Natural killer cell treated with Interleukin-12 subunit alpha and Interleukin-12 subunit beta and Interleukin-15 and Interleukin-18, amount 100 ng/mL, for 72 hours (primary cell): ENCODE measurements around the gene COA5. TPM values are rescaled to one million over a fixed set of nuclear protein-coding genes. Genes with fewer than 3 reads are reported as not detected.
A peak's percentile ranks its signal among the peaks of the same experiment; 100 is the strongest.

ENCODE experiments used
- ATAC-seq, 2 donors: fragments of 150-1000 bp; cut with Tn5 transposase in 1 of 2; sonication (Bioruptor Pico), chemical (Tn5 transposase) in 1 of 2; 2 replicates each; pipeline ENCODE4 v1.10.0; 2021
- DNase-seq: peaks from one replicate; pipeline ENCODE4 v3.0.0; 2022; ENCODE audit warnings: low spot score
- H3K27ac Mint-ChIP-seq, 2 donors: 1 replicate in 1 of 2; 2 replicates in 1 of 2; pipeline ENCODE4 v1.8.0; 2022; ENCODE audit warnings: mixed read lengths in 2 of 2, mild to moderate bottlenecking in 1 of 2, moderate library complexity in 1 of 2
- H3K27me3 Mint-ChIP-seq, 2 donors: 1 replicate in 1 of 2; 2 replicates in 1 of 2; pipeline ENCODE4 v1.8.0; 2022; ENCODE audit warnings: mixed read lengths in 2 of 2
- H3K36me3 Mint-ChIP-seq: one replicate; pipeline ENCODE4 v1.8.0; 2022; ENCODE audit warnings: mixed read lengths
- H3K4me1 Mint-ChIP-seq, 2 donors: 1 replicate in 1 of 2; 2 replicates in 1 of 2; pipeline ENCODE4 v1.8.0; 2022; ENCODE audit warnings: low read depth in 2 of 2, mixed read lengths in 2 of 2, mild to moderate bottlenecking in 1 of 2
- H3K4me3 Mint-ChIP-seq: one replicate; pipeline ENCODE4 v1.8.0; 2022; ENCODE audit warnings: mixed read lengths
- H3K9me3 Mint-ChIP-seq: 2 replicates; pipeline ENCODE4 v1.8.0; 2022; ENCODE audit warnings: mixed read lengths
- total RNA-seq, 2 donors: library from RNA; stranded (reverse); gene quantifications; one replicate each; pipeline ENCODE4 v1.2.3, GENCODE V29; 2022

The COA5 gene
- total RNA-seq, 2 donors from 2014 or later = 16.6 to 21.4 TPM

GRCh38 chr2:98573426-98573825 lies 34.9 kb downstream of the COA5 start:
- no peaks in the 10 kb centered on the region for H3K9me3 Mint-ChIP-seq
- H3K4me1 Mint-ChIP-seq = peaks cover 5 to 10% of the 10 kb centered on the region in 2 donors
- DNase-seq (no peak), ATAC-seq (no peak)
- H3K4me3 Mint-ChIP-seq = no peak overlapping the region
- peak overlapping the region in 1 of 2 donors; percentile 62 for H3K27ac Mint-ChIP-seq
- H3K27me3 Mint-ChIP-seq = no peaks in the 10 kb centered on the region
- no peaks in the 10 kb centered on the region for H3K36me3 Mint-ChIP-seq

DNA sequence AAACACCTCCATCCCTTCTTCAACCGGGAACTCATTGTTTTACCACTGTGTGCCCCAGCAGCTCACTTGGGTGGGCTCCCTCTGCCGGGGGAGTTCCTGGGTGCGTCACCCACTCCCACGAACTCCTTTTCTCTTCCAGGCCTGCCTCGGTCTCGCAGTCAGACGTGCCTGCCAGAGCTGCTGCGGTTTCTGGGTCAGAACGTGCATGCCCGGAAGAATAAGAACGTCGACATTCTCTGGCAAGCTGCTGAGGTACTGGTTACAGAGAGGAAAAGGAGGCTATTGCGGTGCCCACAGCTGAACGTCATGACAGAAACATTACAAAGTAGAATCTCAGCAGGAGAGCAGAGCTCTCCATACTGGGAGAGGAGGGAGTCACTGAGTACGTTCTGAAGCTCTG lies 35.6 kb downstream of the COA5 start:
- H3K9me3 Mint-ChIP-seq = no peaks in the 10 kb centered on the region
- H3K27me3 Mint-ChIP-seq = no peaks in the 10 kb centered on the region
- H3K4me3 Mint-ChIP-seq = no peak overlapping the region
- DNase-seq = no peak
- ATAC-seq = no peak
- H3K36me3 Mint-ChIP-seq = no peaks in the 10 kb centered on the region
- no peak overlapping the region for H3K27ac Mint-ChIP-seq
- peaks cover 5 to 10% of the 10 kb centered on the region in 2 donors for H3K4me1 Mint-ChIP-seq

- Mint-ChIP-seq H3K27ac (no peak overlapping the region), H3K4me3 (no peak overlapping the region), H3K27me3 (no peaks in the 10 kb centered on the region), H3K4me1 (peaks cover 5 to 12% of the 10 kb centered on the region in 2 donors), H3K36me3 (no peaks in the 10 kb centered on the region), H3K9me3 (no peaks in the 10 kb centered on the region)
- no peak for DNase-seq
- ATAC-seq = no peak
Measured at GRCh38 chr2:98572211-98572610, 36.1 kb downstream of the COA5 start.

DNA sequence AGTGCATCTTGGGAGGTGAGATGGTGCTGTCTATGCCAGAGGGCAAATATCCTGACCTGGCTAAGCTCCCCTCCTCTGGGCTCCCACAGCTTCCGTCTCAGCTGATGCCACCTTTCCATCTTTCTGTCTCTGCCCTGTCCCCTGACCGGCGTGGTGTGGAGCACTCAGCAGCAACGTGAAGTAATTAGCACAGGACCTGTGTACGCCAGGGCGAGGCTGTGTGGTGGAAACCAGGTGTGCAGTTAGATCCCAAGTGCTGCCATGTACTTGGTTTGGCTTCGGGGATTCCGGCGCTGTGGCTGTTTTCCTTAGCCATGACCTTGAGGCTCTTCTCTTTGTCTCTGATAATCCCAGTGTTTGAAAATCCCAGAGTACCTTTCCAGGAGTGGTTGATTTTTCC lies 36.5 kb downstream of the COA5 start:
- Mint-ChIP-seq H3K4me1 (peaks cover 9 to 15% of the 10 kb centered on the region in 2 donors), H3K4me3 (no peak overlapping the region), H3K9me3 (no peaks in the 10 kb centered on the region), H3K27me3 (no peaks in the 10 kb centered on the region), H3K36me3 (peaks cover under 1% of the 10 kb centered on the region), H3K27ac (no peak overlapping the region)
- DNase-seq (no peak), ATAC-seq (no peak)

GRCh38 chr2:98571121-98571701 lies 37.1 kb downstream of the COA5 start:
- Mint-ChIP-seq H3K4me3 (no peak overlapping the region), H3K36me3 (peaks cover 7% of the 10 kb centered on the region), H3K27me3 (no peaks in the 10 kb centered on the region), H3K27ac (no peak overlapping the region), H3K9me3 (no peaks in the 10 kb centered on the region), H3K4me1 (peaks cover 14 to 16% of the 10 kb centered on the region in 2 donors)
- peak in 1 of 2 donors; percentile 3 for ATAC-seq
- DNase-seq = peak; percentile 57

- H3K27me3 Mint-ChIP-seq = no peaks in the 10 kb centered on the region
- no peak overlapping the region for H3K4me3 Mint-ChIP-seq
- H3K9me3 Mint-ChIP-seq = no peaks in the 10 kb centered on the region
- H3K4me1 Mint-ChIP-seq = peaks cover 16% of the 10 kb centered on the region in 2 donors
- H3K36me3 Mint-ChIP-seq = peaks cover 10% of the 10 kb centered on the region
- DNase-seq = no peak
- no peak for ATAC-seq
- peak overlapping the region in 1 of 2 donors; percentile 70 for H3K27ac Mint-ChIP-seq
Measured at GRCh38 chr2:98570356-98570755, 38.0 kb downstream of the COA5 start.

DNA sequence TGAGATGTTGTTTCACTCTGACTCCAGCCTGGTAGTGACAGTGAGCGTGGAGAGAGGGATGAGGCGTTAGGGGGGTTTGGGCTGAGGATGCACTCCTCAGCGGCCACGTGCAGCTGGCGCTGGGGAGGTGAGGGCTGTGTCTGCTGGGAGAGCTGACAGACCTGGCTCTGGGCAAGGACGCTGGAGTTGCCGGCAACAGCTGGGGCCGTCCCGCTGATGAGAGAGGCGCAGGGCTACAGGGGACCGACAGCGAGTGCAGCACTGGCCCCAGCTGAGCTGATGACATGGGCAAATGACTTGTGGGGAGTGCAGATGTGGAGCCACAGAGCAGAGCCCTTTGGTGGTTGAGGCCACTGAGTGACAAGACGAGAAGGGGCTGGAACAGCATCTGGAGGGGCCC lies 38.4 kb downstream of the COA5 start:
- no peak overlapping the region for H3K4me3 Mint-ChIP-seq
- peak; percentile 49 for DNase-seq
- peak overlapping the region; percentile 70 to 84 for H3K27ac Mint-ChIP-seq
- peaks cover 16% of the 10 kb centered on the region in 2 donors for H3K4me1 Mint-ChIP-seq
- no peak for ATAC-seq
- H3K27me3 Mint-ChIP-seq = no peaks in the 10 kb centered on the region
- no peaks in the 10 kb centered on the region for H3K9me3 Mint-ChIP-seq
- peaks cover 10% of the 10 kb centered on the region for H3K36me3 Mint-ChIP-seq

DNA sequence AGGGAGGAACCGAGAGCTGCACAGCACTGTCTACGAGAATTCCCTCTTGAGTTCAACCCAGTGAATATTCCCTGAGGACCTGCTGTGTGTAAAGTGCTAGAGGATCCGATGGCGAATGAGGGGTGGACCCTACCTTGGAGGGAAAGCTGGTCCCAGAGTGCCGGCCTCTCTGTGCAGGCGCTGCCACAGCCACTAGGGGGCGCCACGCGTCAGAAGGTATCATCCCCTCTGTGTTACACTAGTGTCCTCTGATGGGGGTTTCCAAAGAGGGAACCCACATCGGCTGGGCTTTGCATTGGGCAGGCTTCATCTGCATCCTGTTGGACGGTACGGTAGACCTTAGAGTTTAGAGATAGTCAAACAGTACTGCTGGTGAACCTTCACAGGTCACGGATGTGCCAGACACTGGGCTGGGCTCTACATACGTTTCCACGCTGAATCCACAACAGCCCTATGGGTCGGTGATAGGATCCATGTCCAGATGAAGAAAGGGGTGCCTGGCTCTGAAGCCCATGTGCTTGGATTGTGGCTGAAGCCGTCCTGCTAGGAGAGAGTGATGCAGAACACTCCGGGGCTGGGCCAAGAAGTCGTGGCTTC lies 39.0 kb downstream of the COA5 start:
- H3K36me3 Mint-ChIP-seq = peaks cover 10% of the 10 kb centered on the region

DNA sequence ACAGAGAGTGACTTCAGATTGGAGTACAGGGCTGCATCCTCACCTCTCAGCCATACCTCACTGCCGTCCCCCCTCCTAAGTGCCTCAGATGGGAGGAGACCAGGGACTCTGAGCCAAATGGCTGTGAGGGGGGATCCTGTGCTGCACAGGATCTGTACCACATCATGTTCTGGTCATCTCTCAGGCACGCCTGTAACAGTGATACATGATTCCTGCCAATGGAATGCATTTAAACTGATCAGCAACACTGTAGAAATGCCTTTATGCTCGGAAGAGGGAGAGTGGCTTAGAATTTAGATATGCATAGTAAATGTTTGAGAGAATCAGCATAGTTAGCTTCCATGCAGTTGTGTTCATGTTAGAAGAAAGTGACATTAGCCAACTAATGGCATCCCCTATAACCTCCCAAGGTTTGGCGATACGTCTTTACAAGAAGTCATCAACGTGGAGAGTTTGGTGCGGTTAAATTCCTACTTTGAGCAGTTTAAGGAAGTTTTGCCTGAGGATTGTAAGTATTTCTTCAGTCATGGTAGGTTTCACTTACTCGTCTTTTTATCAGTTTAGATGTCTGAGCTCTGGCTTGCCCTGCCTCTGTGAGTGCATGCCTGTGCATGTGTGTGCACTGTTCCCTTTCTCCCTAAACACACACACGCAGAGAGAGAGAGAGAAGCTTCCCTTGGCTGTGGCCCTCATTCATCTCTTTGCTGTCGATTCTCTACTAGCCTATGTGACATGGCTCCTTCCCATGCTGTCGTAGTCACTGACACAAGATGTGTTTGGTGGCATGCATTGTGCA lies 40.0 kb downstream of the COA5 start:
- Mint-ChIP-seq H3K27me3 (no peaks in the 10 kb centered on the region), H3K9me3 (no peaks in the 10 kb centered on the region), H3K36me3 (peaks cover 10% of the 10 kb centered on the region), H3K27ac (no peak overlapping the region), H3K4me1 (peaks cover 16% of the 10 kb centered on the region in 2 donors), H3K4me3 (no peak overlapping the region)
- DNase-seq = no peak
- no peak for ATAC-seq

More for the DNA sequence above, 39.0 kb downstream of the COA5 start:
- DNase-seq = peak; percentile 72
- H3K9me3 Mint-ChIP-seq = no peaks in the 10 kb centered on the region
- peak; percentile 63 to 77 for ATAC-seq
- no peaks in the 10 kb centered on the region for H3K27me3 Mint-ChIP-seq
- no peak overlapping the region for H3K4me3 Mint-ChIP-seq
- H3K4me1 Mint-ChIP-seq = peaks cover 16% of the 10 kb centered on the region in 2 donors
- peak overlapping the region; percentile 70 to 84 for H3K27ac Mint-ChIP-seq

DNA sequence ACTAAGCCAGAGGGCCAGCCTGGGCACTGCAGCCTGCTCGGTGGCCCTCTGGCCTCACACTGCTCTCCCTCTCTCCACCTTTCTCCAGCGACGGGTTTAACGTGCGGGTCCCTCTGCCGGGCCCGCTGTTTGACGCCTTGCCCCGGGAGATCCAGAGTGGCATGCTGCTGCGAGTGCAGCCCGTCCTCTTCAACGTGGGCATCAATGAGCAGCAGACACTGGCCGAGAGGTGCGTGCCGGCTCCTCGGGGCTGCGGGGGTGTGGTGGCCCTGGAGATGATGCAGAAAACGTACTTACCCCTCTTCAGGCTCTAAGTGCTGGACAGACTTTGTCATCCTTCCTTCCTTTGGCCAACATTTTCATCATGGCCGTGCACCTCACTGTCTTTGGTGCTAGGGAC lies 42.4 kb downstream of the COA5 start:
- peak overlapping the region; percentile 3 to 38 for H3K27ac Mint-ChIP-seq
- H3K4me3 Mint-ChIP-seq = no peak overlapping the region
- peaks cover 10% of the 10 kb centered on the region for H3K36me3 Mint-ChIP-seq
- H3K4me1 Mint-ChIP-seq = peaks cover 16 to 20% of the 10 kb centered on the region in 2 donors
- no peaks in the 10 kb centered on the region for H3K9me3 Mint-ChIP-seq
- DNase-seq (no peak), ATAC-seq (no peak)
- no peaks in the 10 kb centered on the region for H3K27me3 Mint-ChIP-seq

- peaks cover 16 to 21% of the 10 kb centered on the region in 2 donors for H3K4me1 Mint-ChIP-seq
- no peaks in the 10 kb centered on the region for H3K9me3 Mint-ChIP-seq
- DNase-seq (no peak), ATAC-seq (no peak)
- H3K36me3 Mint-ChIP-seq = peaks cover 10% of the 10 kb centered on the region
- H3K27ac Mint-ChIP-seq = no peak overlapping the region
- no peak overlapping the region for H3K4me3 Mint-ChIP-seq
- H3K27me3 Mint-ChIP-seq = no peaks in the 10 kb centered on the region
Measured at GRCh38 chr2:98565286-98565860, 42.9 kb downstream of the COA5 start.

DNA sequence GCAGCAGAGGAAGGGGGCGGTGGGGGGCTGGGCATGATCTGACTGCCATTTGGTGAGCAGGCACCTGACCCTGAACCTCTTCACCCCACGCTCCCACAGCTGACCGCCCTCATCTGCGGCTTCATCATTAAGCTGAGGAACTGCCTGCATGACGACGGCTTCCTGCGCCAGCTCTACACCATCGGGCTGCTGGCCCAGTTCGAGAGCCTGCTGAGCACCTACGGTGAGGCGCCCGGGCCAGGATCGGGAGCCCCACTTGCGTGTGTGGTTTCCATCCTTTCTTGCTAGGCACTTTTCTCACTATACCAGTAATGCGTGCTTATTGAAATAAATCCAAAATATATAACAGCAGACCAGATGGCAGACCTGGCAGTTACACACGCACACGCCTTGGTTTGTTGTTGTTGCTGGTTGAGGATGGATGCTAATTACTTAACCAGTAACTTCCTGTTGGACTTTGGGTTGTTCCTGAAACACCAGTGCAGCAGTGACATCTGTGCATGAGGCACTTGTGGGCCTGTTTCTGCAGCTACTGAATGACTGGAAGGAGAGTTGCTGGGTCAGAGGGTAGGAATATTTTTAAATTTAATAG lies 43.7 kb downstream of the COA5 start:
- Mint-ChIP-seq H3K4me1 (peaks cover 20 to 21% of the 10 kb centered on the region in 2 donors), H3K27ac (no peak overlapping the region), H3K27me3 (no peaks in the 10 kb centered on the region), H3K36me3 (peaks cover 10% of the 10 kb centered on the region), H3K9me3 (no peaks in the 10 kb centered on the region), H3K4me3 (no peak overlapping the region)
- ATAC-seq (no peak), DNase-seq (no peak)

GRCh38 chr2:98563394-98563793 lies 44.9 kb downstream of the COA5 start:
- DNase-seq = peak; percentile 42
- no peaks in the 10 kb centered on the region for H3K9me3 Mint-ChIP-seq
- H3K36me3 Mint-ChIP-seq = peaks cover 10% of the 10 kb centered on the region
- ATAC-seq = no peak
- H3K4me3 Mint-ChIP-seq = no peak overlapping the region
- H3K27ac Mint-ChIP-seq = peak overlapping the region in 1 of 2 donors; percentile 84
- peaks cover 29 to 30% of the 10 kb centered on the region in 2 donors for H3K4me1 Mint-ChIP-seq
- no peaks in the 10 kb centered on the region for H3K27me3 Mint-ChIP-seq
